IMR-90 (cell line): ENCODE data around the gene PNRC2.

Experiments
- POLR2A ChIP-seq: IDR thresholded peaks from 2 replicates; pipeline ENCODE4 v1.6.1; 2012; ENCODE audit warnings: mild to moderate bottlenecking, low read depth, low read length
- TF ChIP-seq, protein P1 (sequence below): conservative IDR thresholded peaks from 2 replicates; pipeline ENCODE4 v1.5.1; 2012; ENCODE audit warnings: mild to moderate bottlenecking, low read depth, low read length, improper control_type of control experiment

DNA sequence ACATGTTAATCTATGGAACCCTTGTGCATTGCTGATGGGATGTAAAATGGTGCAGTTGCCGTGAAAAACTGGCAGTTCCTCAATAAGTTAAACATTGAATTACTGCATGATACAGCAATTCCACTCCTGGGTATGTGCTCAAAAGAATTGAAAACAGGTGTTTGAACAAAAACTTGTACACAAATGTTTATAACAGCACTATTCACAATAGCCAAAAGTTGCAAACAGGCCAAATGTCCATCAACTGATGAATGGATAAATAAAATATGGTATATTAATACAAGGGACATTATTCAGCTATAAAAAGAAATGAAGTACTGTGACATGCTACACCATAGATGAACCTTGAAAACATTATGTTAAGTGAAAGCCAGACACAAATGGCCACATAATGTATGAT is 38.2 kb downstream of the PNRC2 start:
- TF ChIP-seq, protein P1, sequence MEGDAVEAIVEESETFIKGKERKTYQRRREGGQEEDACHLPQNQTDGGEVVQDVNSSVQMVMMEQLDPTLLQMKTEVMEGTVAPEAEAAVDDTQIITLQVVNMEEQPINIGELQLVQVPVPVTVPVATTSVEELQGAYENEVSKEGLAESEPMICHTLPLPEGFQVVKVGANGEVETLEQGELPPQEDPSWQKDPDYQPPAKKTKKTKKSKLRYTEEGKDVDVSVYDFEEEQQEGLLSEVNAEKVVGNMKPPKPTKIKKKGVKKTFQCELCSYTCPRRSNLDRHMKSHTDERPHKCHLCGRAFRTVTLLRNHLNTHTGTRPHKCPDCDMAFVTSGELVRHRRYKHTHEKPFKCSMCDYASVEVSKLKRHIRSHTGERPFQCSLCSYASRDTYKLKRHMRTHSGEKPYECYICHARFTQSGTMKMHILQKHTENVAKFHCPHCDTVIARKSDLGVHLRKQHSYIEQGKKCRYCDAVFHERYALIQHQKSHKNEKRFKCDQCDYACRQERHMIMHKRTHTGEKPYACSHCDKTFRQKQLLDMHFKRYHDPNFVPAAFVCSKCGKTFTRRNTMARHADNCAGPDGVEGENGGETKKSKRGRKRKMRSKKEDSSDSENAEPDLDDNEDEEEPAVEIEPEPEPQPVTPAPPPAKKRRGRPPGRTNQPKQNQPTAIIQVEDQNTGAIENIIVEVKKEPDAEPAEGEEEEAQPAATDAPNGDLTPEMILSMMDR, result no peak
- TF ChIP-seq POLR2A, result no peak
